ENCODE results near the gene SMCO4.
"Not testable (repeated sequence)": the region's sequence is repeated elsewhere in the genome, so short reads cannot be mapped to it uniquely, and the experiment has no call there.

The SMCO4 gene, protein sequence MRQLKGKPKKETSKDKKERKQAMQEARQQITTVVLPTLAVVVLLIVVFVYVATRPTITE

GRCh38 chr11:93543292-93543977, at the start of gene SMCO4:
Gene SMCO4, minus strand, starts transcription at chr11:93543391. Its CDS starts 64,202 bp downstream, at chr11:93479189.
- no peaks in the 10 kb centered on the region for H3K9me3 ChIP-seq (ENCODE audit: control insufficient read depth in 2 of 2, low read length in 2 of 2)
- peak within 1 kb of the TSS; percentile 75 for H3K27ac ChIP-seq (ENCODE audit: low read length)
- no peaks in the 10 kb centered on the region for H3K36me3 ChIP-seq (ENCODE audit: control insufficient read depth in 2 of 2, insufficient read depth in 2 of 2, low read length in 2 of 2)
- H3K4me1 ChIP-seq (ENCODE audit: control insufficient read depth, insufficient read depth, low read length) = peaks cover 18% of the 10 kb centered on the region
- peak within 1 kb of the TSS; percentile 61 to 88 for H3K9ac ChIP-seq (ENCODE audit: low read length in 2 of 2)
- no peaks in the 10 kb centered on the region for H3K27me3 ChIP-seq (ENCODE audit: control insufficient read depth in 1 of 2, insufficient read depth in 2 of 2, low read length in 2 of 2)
- H3K4me3 ChIP-seq (ENCODE audit: low read length in 2 of 2) = peak within 1 kb of the TSS; percentile 69 to 89

GRCh38 chr11:93591247-93591898, 48.2 kb upstream of the SMCO4 start:
- no peaks in the 10 kb centered on the region for H3K9me3 ChIP-seq (ENCODE audit: control insufficient read depth in 2 of 2, low read length in 2 of 2)
- no peak overlapping the region for H3K4me3 ChIP-seq (ENCODE audit: low read length in 2 of 2)
- no peaks in the 10 kb centered on the region for H3K4me1 ChIP-seq (ENCODE audit: control insufficient read depth, insufficient read depth, low read length)
- no peaks in the 10 kb centered on the region for H3K36me3 ChIP-seq (ENCODE audit: control insufficient read depth in 2 of 2, insufficient read depth in 2 of 2, low read length in 2 of 2)
- no peaks in the 10 kb centered on the region for H3K27me3 ChIP-seq (ENCODE audit: control insufficient read depth in 1 of 2, insufficient read depth in 2 of 2, low read length in 2 of 2)
- H3K9ac ChIP-seq (ENCODE audit: low read length in 2 of 2) = no peak overlapping the region
- no peak overlapping the region for H3K27ac ChIP-seq (ENCODE audit: low read length)

GRCh38 chr11:93589347-93589746, 46.2 kb upstream of the SMCO4 start:
- H3K4me3 ChIP-seq (ENCODE audit: low read length in 2 of 2) = no peak overlapping the region
- H3K4me1 ChIP-seq (ENCODE audit: control insufficient read depth, insufficient read depth, low read length) = no peaks in the 10 kb centered on the region
- H3K9ac ChIP-seq (ENCODE audit: low read length in 2 of 2) = no peak overlapping the region
- no peaks in the 10 kb centered on the region for H3K27me3 ChIP-seq (ENCODE audit: control insufficient read depth in 1 of 2, insufficient read depth in 2 of 2, low read length in 2 of 2)
- H3K9me3 ChIP-seq (ENCODE audit: control insufficient read depth in 2 of 2, low read length in 2 of 2) = no peaks in the 10 kb centered on the region
- H3K36me3 ChIP-seq (ENCODE audit: control insufficient read depth in 2 of 2, insufficient read depth in 2 of 2, low read length in 2 of 2) = no peaks in the 10 kb centered on the region
- no peak overlapping the region for H3K27ac ChIP-seq (ENCODE audit: low read length)

GRCh38 chr11:93587858-93588581, 44.8 kb upstream of the SMCO4 start:
- Histone ChIP-seq H3K4me1 (ENCODE audit: control insufficient read depth, insufficient read depth, low read length) (no peaks in the 10 kb centered on the region), H3K9ac (ENCODE audit: low read length in 2 of 2) (no peak overlapping the region), H3K27ac (ENCODE audit: low read length) (no peak overlapping the region), H3K36me3 (ENCODE audit: control insufficient read depth in 2 of 2, insufficient read depth in 2 of 2, low read length in 2 of 2) (no peaks in the 10 kb centered on the region), H3K27me3 (ENCODE audit: control insufficient read depth in 1 of 2, insufficient read depth in 2 of 2, low read length in 2 of 2) (no peaks in the 10 kb centered on the region), H3K9me3 (ENCODE audit: control insufficient read depth in 2 of 2, low read length in 2 of 2) (no peaks in the 10 kb centered on the region), H3K4me3 (ENCODE audit: low read length in 2 of 2) (no peak overlapping the region)

DNA sequence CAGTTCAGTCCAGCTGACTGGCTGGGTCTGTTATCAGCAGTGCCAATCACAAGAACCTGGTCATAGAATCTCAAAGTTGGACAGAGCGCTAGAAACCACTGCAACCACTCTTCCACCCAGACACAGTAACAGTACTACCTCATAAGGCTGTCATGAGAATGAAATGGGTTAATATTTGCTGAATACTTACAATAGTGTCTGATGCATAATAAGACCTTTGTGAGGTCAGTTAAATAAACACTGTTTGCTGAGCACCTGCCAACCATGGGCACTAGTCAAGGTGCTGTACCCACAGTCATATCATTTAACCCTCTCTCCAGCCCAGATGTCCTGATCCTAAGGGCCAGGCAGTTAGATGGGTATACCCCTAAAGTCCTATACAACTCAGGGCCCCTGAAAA, 44.2 kb upstream of the SMCO4 start:
- not testable (repeated sequence) for H3K4me1 ChIP-seq (ENCODE audit: control insufficient read depth, insufficient read depth, low read length)

DNA sequence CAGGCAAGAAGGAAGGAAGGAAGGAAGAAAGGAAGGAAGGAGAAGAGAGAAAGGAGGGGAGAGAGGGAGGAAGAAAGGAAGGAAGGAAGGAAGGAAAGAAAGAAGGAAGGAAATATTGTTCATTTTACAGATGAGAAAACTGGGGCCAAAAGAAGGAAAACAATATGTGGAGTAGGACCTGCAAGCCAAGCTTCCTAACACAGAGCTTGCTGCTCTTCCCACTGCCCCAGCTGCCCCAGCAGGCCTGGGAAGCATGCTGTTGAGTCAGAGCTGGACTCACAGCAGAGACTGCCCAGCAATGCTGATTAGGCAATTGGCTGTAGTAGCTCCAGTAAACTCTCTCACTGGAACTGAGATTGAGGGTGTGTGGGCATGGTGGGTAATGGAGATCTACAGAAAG, 42.6 kb upstream of the SMCO4 start:
- H3K27ac ChIP-seq (ENCODE audit: low read length) = no peak overlapping the region

More for the DNA sequence above, 44.2 kb upstream of the SMCO4 start:
- H3K4me3 ChIP-seq (ENCODE audit: low read length in 2 of 2); H3K9ac ChIP-seq (ENCODE audit: low read length in 2 of 2); H3K9me3 ChIP-seq (ENCODE audit: control insufficient read depth in 2 of 2, low read length in 2 of 2); H3K27ac ChIP-seq (ENCODE audit: low read length); H3K36me3 ChIP-seq (ENCODE audit: control insufficient read depth in 2 of 2, insufficient read depth in 2 of 2, low read length in 2 of 2); H3K27me3 ChIP-seq (ENCODE audit: control insufficient read depth in 1 of 2, insufficient read depth in 2 of 2, low read length in 2 of 2): not testable (repeated sequence)

DNA sequence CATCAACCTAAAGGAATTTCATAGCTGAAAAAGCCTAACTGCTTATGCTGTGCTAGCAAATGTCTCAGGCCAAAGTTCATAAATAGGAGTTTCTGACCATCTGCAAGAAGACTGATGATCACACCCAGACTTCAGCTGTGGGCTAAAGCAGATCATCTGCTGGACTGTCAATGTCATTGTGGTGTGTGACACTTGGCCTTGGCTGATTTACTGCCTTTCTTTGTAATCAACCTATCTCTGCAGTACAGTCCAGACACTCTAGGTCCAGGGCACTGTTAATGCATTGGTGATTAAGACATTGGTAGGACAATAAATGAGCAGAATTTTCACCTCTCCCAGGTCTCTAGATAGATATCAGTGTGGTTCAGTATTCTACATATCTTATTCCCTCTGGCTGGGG, 40.3 kb upstream of the SMCO4 start:
- no peak overlapping the region for H3K9ac ChIP-seq (ENCODE audit: low read length in 2 of 2)
- H3K36me3 ChIP-seq (ENCODE audit: control insufficient read depth in 2 of 2, insufficient read depth in 2 of 2, low read length in 2 of 2) = no peaks in the 10 kb centered on the region
- no peak overlapping the region for H3K4me3 ChIP-seq (ENCODE audit: low read length in 2 of 2)
- H3K27me3 ChIP-seq (ENCODE audit: control insufficient read depth in 1 of 2, insufficient read depth in 2 of 2, low read length in 2 of 2) = no peaks in the 10 kb centered on the region
- H3K4me1 ChIP-seq (ENCODE audit: control insufficient read depth, insufficient read depth, low read length) = no peaks in the 10 kb centered on the region
- no peak overlapping the region for H3K27ac ChIP-seq (ENCODE audit: low read length)
- peaks cover 0 to 4% of the 10 kb centered on the region in 2 donors for H3K9me3 ChIP-seq (ENCODE audit: control insufficient read depth in 2 of 2, low read length in 2 of 2)

More for the DNA sequence above, 42.6 kb upstream of the SMCO4 start:
- Histone ChIP-seq H3K9ac (ENCODE audit: low read length in 2 of 2) (no peak overlapping the region), H3K9me3 (ENCODE audit: control insufficient read depth in 2 of 2, low read length in 2 of 2) (no peaks in the 10 kb centered on the region), H3K27me3 (ENCODE audit: control insufficient read depth in 1 of 2, insufficient read depth in 2 of 2, low read length in 2 of 2) (no peaks in the 10 kb centered on the region), H3K36me3 (ENCODE audit: control insufficient read depth in 2 of 2, insufficient read depth in 2 of 2, low read length in 2 of 2) (no peaks in the 10 kb centered on the region), H3K4me1 (ENCODE audit: control insufficient read depth, insufficient read depth, low read length) (no peaks in the 10 kb centered on the region), H3K4me3 (ENCODE audit: low read length in 2 of 2) (no peak overlapping the region)

DNA sequence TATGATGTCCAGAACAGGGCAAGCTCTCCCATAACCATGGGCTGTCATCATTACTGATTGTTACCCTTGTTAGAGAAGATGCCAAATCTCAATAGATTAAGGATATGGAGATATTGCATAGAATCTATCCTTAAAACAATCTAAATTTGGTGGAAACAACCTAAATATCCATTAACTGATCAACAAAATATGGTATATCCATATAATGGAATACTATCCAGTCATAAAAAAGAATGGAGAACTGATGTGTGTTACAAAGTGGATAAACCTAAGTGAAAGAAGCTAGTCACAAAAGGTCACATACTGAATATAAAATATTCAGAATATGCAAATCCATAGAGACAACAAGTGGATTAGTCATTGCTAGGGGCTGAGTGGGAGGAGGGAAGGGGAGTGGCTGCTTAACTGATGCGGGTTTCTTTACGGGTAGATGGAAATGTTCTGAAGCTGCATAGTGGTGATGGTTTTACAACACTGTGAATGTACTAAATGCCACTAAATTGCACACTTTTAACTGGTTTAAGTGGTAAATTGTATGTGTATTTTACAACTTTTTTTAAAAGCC, 36.1 kb upstream of the SMCO4 start:
- Histone ChIP-seq H3K9ac (ENCODE audit: low read length in 2 of 2) (no peak overlapping the region), H3K27ac (ENCODE audit: low read length) (no peak overlapping the region), H3K36me3 (ENCODE audit: control insufficient read depth in 2 of 2, insufficient read depth in 2 of 2, low read length in 2 of 2) (no peaks in the 10 kb centered on the region), H3K4me1 (ENCODE audit: control insufficient read depth, insufficient read depth, low read length) (no peaks in the 10 kb centered on the region), H3K4me3 (ENCODE audit: low read length in 2 of 2) (no peak overlapping the region), H3K27me3 (ENCODE audit: control insufficient read depth in 1 of 2, insufficient read depth in 2 of 2, low read length in 2 of 2) (no peaks in the 10 kb centered on the region), H3K9me3 (ENCODE audit: control insufficient read depth in 2 of 2, low read length in 2 of 2) (peaks cover 0 to 4% of the 10 kb centered on the region in 2 donors)

DNA sequence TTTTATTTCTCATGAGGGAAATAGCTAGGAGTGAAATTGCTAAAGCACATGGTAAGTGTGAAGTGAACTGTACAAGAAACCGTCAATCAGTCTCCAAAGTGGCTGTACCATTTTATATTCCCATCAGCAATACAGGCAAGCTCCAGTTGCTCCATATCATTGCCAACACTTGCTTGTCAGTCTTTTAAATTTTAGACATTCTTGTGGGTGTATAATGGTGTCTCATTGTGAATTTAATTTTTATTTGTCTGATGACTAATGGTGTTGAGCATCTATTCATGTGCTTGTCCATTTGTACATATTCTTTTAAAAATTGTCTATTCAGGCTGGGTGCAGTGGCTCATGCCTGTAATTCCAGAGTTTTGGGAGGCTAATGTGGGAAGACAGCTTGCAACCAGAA, 34.1 kb upstream of the SMCO4 start:
- Histone ChIP-seq H3K27me3 (ENCODE audit: control insufficient read depth in 1 of 2, insufficient read depth in 2 of 2, low read length in 2 of 2) (no peaks in the 10 kb centered on the region), H3K4me1 (ENCODE audit: control insufficient read depth, insufficient read depth, low read length) (no peaks in the 10 kb centered on the region), H3K9ac (ENCODE audit: low read length in 2 of 2) (no peak overlapping the region), H3K4me3 (ENCODE audit: low read length in 2 of 2) (no peak overlapping the region), H3K36me3 (ENCODE audit: control insufficient read depth in 2 of 2, insufficient read depth in 2 of 2, low read length in 2 of 2) (no peaks in the 10 kb centered on the region), H3K27ac (ENCODE audit: low read length) (no peak overlapping the region), H3K9me3 (ENCODE audit: control insufficient read depth in 2 of 2, low read length in 2 of 2) (peaks cover 0 to 4% of the 10 kb centered on the region in 2 donors)

DNA sequence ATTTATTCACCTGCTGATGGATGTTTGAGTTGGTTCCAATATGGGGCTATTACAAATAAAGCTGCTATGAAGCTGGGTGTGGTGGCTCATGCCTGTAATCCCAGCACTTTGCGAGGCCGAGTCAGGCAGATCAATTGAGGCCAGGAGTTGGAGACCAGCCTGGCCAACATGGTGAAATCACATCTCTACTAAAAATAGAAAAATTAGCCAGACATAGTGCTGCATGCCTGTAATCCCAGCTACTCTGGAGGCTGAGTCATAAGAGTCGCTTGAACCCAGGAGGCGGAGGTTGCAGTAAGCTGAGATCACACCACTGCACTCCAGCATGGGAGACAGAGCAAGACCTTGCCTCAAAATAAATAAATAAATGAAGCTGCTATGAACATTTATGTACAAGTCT, 33.7 kb upstream of the SMCO4 start:
- H3K9ac ChIP-seq (ENCODE audit: low read length in 2 of 2); H3K27me3 ChIP-seq (ENCODE audit: control insufficient read depth in 1 of 2, insufficient read depth in 2 of 2, low read length in 2 of 2); H3K27ac ChIP-seq (ENCODE audit: low read length); H3K4me1 ChIP-seq (ENCODE audit: control insufficient read depth, insufficient read depth, low read length); H3K4me3 ChIP-seq (ENCODE audit: low read length in 2 of 2); H3K9me3 ChIP-seq (ENCODE audit: control insufficient read depth in 2 of 2, low read length in 2 of 2); H3K36me3 ChIP-seq (ENCODE audit: control insufficient read depth in 2 of 2, insufficient read depth in 2 of 2, low read length in 2 of 2): not testable (repeated sequence)
